ENCODE results near the gene UTS2B.

GRCh38 chr3:191342006-191342405 lies 11.7 kb upstream of the UTS2B start:
- TF ChIP-seq, protein P1, sequence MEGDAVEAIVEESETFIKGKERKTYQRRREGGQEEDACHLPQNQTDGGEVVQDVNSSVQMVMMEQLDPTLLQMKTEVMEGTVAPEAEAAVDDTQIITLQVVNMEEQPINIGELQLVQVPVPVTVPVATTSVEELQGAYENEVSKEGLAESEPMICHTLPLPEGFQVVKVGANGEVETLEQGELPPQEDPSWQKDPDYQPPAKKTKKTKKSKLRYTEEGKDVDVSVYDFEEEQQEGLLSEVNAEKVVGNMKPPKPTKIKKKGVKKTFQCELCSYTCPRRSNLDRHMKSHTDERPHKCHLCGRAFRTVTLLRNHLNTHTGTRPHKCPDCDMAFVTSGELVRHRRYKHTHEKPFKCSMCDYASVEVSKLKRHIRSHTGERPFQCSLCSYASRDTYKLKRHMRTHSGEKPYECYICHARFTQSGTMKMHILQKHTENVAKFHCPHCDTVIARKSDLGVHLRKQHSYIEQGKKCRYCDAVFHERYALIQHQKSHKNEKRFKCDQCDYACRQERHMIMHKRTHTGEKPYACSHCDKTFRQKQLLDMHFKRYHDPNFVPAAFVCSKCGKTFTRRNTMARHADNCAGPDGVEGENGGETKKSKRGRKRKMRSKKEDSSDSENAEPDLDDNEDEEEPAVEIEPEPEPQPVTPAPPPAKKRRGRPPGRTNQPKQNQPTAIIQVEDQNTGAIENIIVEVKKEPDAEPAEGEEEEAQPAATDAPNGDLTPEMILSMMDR (IDR thresholded peaks at IDR 0.05; ENCODE audit: borderline replicate concordance, extremely low read depth, low read length, poor library complexity, severe bottlenecking), result no peak
- no peak for TF ChIP-seq EZH2 (IDR thresholded peaks at IDR 0.05; ENCODE audit: borderline replicate concordance, low read depth, low read length, severe bottlenecking)

All from DND-41 (cell line).